Coronary artery (tissue), 2 donors: Measurements from ENCODE around the gene SREBF1.
A peak's percentile ranks its signal among the peaks of the same experiment; 100 is the strongest.

Experiments
- DNase-seq: peaks from one replicate; pipeline ENCODE4 v3.0.0-alpha.2; 2017; ENCODE audit warnings: low spot score
- H3K27ac ChIP-seq, 2 donors: fragments of 200-600 bp; sonication (generic); one replicate each; pipeline ENCODE4 v1.5.1; 2016 to 2019
- H3K4me3 ChIP-seq: fragments of 200-600 bp; sonication (generic); 2 replicates; pipeline ENCODE4 v1.5.1; 2016; ENCODE audit warnings: mild to moderate bottlenecking, moderate library complexity
- CTCF ChIP-seq: fragments of 200-600 bp; sonication (generic); IDR thresholded peaks from one replicate; pipeline ENCODE4 v1.5.1; 2019; ENCODE audit warnings: antibody characterized with exemption

SREBF1 gene

GRCh38 chr17:17877529-17878358 lies 41.0 kb upstream of the SREBF1 start:
- peak overlapping the region; percentile 51 for H3K4me3 ChIP-seq
- DNase-seq, result peak; percentile 91
- H3K27ac ChIP-seq, result peak overlapping the region; percentile 96
- TF ChIP-seq CTCF, result no peak

DNA sequence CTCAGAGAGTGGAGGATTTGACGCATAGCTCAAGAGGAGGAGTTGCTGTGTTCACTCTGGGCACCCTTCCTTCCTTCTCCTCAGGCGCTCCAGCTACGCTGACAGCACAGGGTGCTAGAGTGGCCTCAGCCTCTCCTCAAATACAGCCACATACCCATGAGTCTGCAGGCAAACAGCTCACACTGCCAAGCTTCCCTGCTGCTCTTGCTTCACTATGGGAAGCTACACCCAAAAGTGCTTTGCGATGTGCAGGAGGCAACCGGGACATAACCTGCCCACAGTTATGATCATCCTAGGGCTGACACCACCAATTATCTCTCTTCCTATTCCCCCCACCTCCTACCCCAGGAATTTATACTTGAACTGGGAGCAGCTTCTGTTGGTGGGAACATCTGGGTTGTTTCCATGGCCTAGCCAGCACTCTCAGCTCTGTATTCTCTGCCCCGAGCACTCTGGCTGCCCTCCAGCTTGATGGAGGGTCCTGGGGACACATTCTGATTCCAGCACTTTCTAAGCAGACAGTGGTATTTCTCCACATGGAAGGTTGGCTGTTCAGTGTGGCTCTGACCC lies 40.3 kb upstream of the SREBF1 start:
- Histone ChIP-seq H3K4me3 (peak overlapping the region; percentile 51), H3K27ac (peak overlapping the region; percentile 96)
- TF ChIP-seq CTCF, result no peak
- DNase-seq, result peak; percentile 88

GRCh38 chr17:17874478-17874877 lies 37.7 kb upstream of the SREBF1 start:
- Histone ChIP-seq H3K4me3 (no peak overlapping the region), H3K27ac (peak overlapping the region; percentile 44 to 49)
- TF ChIP-seq CTCF, result no peak
- DNase-seq, result no peak

- no peak for DNase-seq
- TF ChIP-seq CTCF, result no peak
- H3K27ac ChIP-seq, result peak overlapping the region in 1 of 2 donors; percentile 45
Measured at GRCh38 chr17:17873450-17873991, 36.7 kb upstream of the SREBF1 start.

GRCh38 chr17:17872547-17873345 lies 36.0 kb upstream of the SREBF1 start:
- DNase-seq, result no peak
- no peak for TF ChIP-seq CTCF
- peak overlapping the region in 1 of 2 donors; percentile 45 for H3K27ac ChIP-seq
- H3K4me3 ChIP-seq, result no peak overlapping the region

More at GRCh38 chr17:17873450-17873991, 36.7 kb upstream of the SREBF1 start:
- no peak overlapping the region for H3K4me3 ChIP-seq

DNA sequence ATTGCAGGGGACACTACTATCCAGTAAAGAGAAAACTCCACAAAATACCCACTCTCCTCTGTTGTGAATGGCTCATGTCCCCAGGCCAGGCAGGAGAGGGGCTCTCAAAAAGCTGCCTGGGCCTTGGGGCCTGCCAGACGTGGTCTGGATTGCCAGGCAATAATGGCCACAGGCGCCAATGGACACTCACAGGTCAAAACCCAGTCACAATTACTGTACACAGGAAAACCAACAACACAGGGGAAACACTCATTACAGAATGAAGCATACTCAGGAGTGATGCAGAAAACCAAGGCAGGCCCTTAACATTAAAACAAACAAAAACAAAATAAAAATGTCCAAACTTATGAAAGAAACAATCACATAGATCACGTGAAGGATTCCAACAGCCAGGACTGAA lies 35.1 kb upstream of the SREBF1 start:
- Histone ChIP-seq H3K4me3 (no peak overlapping the region), H3K27ac (no peak overlapping the region)
- no peak for TF ChIP-seq CTCF
- no peak for DNase-seq
